Coronary artery (tissue), 2 donors: Measurements from ENCODE around the gene IKZF3.

Experiments
- DNase-seq: peaks from one replicate; pipeline ENCODE4 v3.0.0-alpha.2; 2017; ENCODE audit warnings: low spot score
- H3K27ac ChIP-seq, 2 donors: fragments of 200-600 bp; sonication (generic); one replicate each; pipeline ENCODE4 v1.5.1; 2016 to 2019
- H3K4me3 ChIP-seq: fragments of 200-600 bp; sonication (generic); 2 replicates; pipeline ENCODE4 v1.5.1; 2016; ENCODE audit warnings: mild to moderate bottlenecking, moderate library complexity
- TF ChIP-seq, protein P1 (sequence below): fragments of 200-600 bp; sonication (generic); IDR thresholded peaks from one replicate; pipeline ENCODE4 v1.5.1; 2019; ENCODE audit warnings: antibody characterized with exemption

Gene IKZF3

GRCh38 chr17:39742856-39743436, 121.2 kb downstream of the IKZF3 start:
- TF ChIP-seq, protein P1, sequence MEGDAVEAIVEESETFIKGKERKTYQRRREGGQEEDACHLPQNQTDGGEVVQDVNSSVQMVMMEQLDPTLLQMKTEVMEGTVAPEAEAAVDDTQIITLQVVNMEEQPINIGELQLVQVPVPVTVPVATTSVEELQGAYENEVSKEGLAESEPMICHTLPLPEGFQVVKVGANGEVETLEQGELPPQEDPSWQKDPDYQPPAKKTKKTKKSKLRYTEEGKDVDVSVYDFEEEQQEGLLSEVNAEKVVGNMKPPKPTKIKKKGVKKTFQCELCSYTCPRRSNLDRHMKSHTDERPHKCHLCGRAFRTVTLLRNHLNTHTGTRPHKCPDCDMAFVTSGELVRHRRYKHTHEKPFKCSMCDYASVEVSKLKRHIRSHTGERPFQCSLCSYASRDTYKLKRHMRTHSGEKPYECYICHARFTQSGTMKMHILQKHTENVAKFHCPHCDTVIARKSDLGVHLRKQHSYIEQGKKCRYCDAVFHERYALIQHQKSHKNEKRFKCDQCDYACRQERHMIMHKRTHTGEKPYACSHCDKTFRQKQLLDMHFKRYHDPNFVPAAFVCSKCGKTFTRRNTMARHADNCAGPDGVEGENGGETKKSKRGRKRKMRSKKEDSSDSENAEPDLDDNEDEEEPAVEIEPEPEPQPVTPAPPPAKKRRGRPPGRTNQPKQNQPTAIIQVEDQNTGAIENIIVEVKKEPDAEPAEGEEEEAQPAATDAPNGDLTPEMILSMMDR = no peak
- DNase-seq = no peak
- Histone ChIP-seq H3K27ac (no peak overlapping the region), H3K4me3 (no peak overlapping the region)

DNA sequence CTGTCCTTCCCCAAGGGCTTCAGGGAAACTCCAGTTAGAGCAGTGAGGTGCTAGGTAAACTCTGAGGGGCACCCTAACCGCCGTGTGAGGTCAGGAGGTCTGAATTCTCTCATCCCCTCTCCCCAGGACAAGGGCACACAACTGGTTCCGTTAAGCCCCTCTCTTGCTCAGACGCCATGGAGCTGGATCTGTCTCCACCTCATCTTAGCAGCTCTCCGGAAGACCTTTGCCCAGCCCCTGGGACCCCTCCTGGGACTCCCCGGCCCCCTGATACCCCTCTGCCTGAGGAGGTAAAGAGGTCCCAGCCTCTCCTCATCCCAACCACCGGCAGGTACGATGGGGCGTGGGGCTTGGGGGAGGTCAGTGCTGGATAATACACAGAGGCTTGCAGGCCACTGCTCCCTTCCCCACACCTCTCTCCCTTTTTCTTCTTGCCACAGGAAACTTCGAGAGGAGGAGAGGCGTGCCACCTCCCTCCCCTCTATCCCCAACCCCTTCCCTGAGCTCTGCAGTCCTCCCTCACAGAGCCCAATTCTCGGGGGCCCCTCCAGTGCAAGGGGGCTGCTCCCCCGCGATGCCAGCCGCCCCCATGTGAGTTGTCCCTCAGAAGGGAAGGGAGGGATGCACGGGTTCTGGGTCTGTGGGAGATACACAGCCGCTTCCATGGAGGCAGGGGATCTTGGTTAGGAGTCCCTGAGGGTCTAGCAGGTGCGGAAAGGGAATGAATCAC, 121.8 kb downstream of the IKZF3 start:
- TF ChIP-seq, protein P1 = no peak
- no peak for DNase-seq

DNA sequence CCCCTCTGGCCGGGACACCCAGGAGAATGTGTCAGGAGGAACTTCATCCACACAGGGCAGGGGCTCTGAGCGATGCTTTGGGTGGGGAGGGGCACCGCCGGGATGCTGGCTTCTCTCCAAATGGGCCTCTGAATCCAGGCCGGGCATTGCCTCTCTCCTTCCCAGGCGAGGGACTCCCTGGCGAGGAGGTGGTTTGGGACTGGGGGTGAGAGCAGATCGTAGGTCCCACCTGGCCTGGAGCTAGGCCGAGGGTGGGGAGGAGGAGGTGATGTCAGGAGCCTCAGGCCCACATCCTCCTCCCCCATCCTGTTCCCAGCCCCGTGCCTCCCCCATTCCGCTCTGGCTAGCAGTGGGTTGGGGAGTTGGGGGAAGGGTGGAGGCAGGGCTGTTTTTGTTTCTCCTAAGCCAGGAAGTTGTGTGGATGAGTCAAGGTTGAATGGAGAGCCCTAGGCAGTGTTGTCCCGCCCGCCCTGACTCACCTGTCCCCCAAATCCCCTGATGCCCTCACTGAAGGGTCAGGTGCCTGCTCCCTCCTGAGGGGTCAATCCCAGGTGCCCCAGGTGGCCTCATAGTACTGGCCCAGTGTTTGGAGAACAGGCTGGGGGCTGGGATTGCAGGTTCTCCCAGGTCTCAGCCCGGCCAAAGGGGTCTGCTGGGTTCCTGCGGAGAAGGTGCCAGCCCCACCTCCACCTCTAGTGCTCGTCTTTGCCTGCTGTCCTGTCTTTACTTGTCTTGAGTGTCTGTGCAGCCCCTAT, 123.6 kb downstream of the IKZF3 start:
- no peak for DNase-seq
- TF ChIP-seq, protein P1 = no peak
- Histone ChIP-seq H3K4me3 (peak overlapping the region; percentile 56), H3K27ac (peak overlapping the region in 1 of 2 donors; percentile 41)

More for the DNA sequence above, 121.8 kb downstream of the IKZF3 start:
- Histone ChIP-seq H3K4me3 (no peak overlapping the region), H3K27ac (no peak overlapping the region)

DNA sequence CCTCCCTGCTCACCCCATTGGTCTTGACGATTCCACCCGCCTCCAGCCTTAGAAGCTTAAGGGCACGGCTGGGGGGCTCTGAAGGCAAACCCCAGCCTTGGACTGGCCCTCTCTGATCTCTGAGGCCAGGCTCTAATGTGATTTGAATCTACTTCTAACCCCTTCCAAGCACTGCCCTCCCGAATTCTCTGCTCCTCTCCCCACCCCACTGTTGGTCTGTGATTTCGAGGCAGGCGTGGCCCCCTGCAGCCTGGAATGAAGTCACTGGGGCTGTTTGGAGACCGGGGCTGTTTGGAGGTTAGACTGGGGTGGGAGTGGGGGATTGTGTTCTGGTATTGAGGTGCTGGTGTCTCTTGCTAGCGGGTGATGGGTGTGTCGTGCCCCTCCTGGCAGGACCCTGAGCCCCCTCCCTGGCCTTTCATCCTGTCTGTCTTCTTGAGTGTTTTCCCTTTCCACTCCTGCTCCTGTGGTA, 124.2 kb downstream of the IKZF3 start:
- Histone ChIP-seq H3K27ac (peak overlapping the region in 1 of 2 donors; percentile 41), H3K4me3 (peak overlapping the region; percentile 56)
- DNase-seq = no peak
- TF ChIP-seq, protein P1 = no peak

GRCh38 chr17:39738983-39739884, 124.9 kb downstream of the IKZF3 start:
- DNase-seq = no peak
- TF ChIP-seq, protein P1 = no peak
- Histone ChIP-seq H3K4me3 (peak overlapping the region; percentile 56), H3K27ac (peak overlapping the region in 1 of 2 donors; percentile 41)

- DNase-seq = no peak
- Histone ChIP-seq H3K4me3 (peak overlapping the region; percentile 56), H3K27ac (no peak overlapping the region)
- TF ChIP-seq, protein P1 = no peak
Observed at GRCh38 chr17:39738568-39738901, 125.6 kb downstream of the IKZF3 start.
